NCI-H2227 treated with DMSO at 0.1 percent for 48 hours (cell line): Measurements from ENCODE around the gene LHX8.
"Not testable (repeated sequence)": the region's sequence is repeated elsewhere in the genome, so short reads cannot be mapped to it uniquely, and the experiment has no call there.

Experiments
- DNase-seq: peaks from one replicate; lab custom pipeline; 2025; lab: John Stamatoyannopoulos, UW

LHX8 gene

GRCh38 chr1:75133750-75134646 lies at the start of gene LHX8:
Gene LHX8, plus strand, starts transcription at chr1:75134388. Its CDS starts 2,227 bp downstream, at chr1:75136615.
- no peak for DNase-seq

- DNase-seq = no peak
Measured at GRCh38 chr1:75085931-75086330, 48.3 kb upstream of the LHX8 start.

GRCh38 chr1:75087278-75087677 lies 46.9 kb upstream of the LHX8 start:
- DNase-seq = no peak

GRCh38 chr1:75092141-75092540 lies 42.0 kb upstream of the LHX8 start:
- DNase-seq = no peak

GRCh38 chr1:75097654-75098053 lies 36.5 kb upstream of the LHX8 start:
- DNase-seq = no peak

GRCh38 chr1:75099581-75099980 lies 34.6 kb upstream of the LHX8 start:
- DNase-seq = no peak

- no peak for DNase-seq
Measured at GRCh38 chr1:75100481-75101092, 33.6 kb upstream of the LHX8 start.

- DNase-seq = not testable (repeated sequence)
Measured at GRCh38 chr1:75112362-75112951, 21.7 kb upstream of the LHX8 start.

GRCh38 chr1:75115654-75116053 lies 18.5 kb upstream of the LHX8 start:
- no peak for DNase-seq

- no peak for DNase-seq
Measured at GRCh38 chr1:75123756-75124155, 10.4 kb upstream of the LHX8 start.

- no peak for DNase-seq
Measured at GRCh38 chr1:75124510-75124909, 9.7 kb upstream of the LHX8 start.

GRCh38 chr1:75125161-75125726 lies 8.9 kb upstream of the LHX8 start:
- DNase-seq = no peak

- no peak for DNase-seq
Measured at GRCh38 chr1:75126611-75127101, 7.5 kb upstream of the LHX8 start.

- DNase-seq = no peak
Measured at GRCh38 chr1:75127916-75128717, 6.1 kb upstream of the LHX8 start.

- no peak for DNase-seq
Measured at GRCh38 chr1:75129660-75129982, 4.6 kb upstream of the LHX8 start.

- no peak for DNase-seq
Measured at GRCh38 chr1:75129983-75130789, 4.0 kb upstream of the LHX8 start.

GRCh38 chr1:75130865-75131564 lies 3.2 kb upstream of the LHX8 start:
- DNase-seq = no peak

- no peak for DNase-seq
Measured at GRCh38 chr1:75131565-75132241, 2.5 kb upstream of the LHX8 start.

- DNase-seq = no peak
Measured at GRCh38 chr1:75132242-75132811, 1.9 kb upstream of the LHX8 start.
